Parathyroid adenoma (tissue), 2 donors: Measurements from ENCODE around the gene PTRH2.

Source experiments
- H2AFZ ChIP-seq: fragments of 300-600 bp; sonication (generic); one replicate; pipeline ENCODE4 v1.7.0; 2017; ENCODE audit warnings: antibody characterized with exemption, mild to moderate bottlenecking
- H3K27ac ChIP-seq: fragments of 300-600 bp; sonication (generic); one replicate; pipeline ENCODE4 v1.7.0; 2017
- H3K27me3 ChIP-seq: fragments of 300-600 bp; sonication (generic); one replicate; pipeline ENCODE4 v1.7.0; 2017; ENCODE audit warnings: low read length; ENCODE audit not compliant: control insufficient read depth, insufficient read depth
- H3K36me3 ChIP-seq: fragments of 300-600 bp; sonication (generic); one replicate; pipeline ENCODE4 v1.7.0; 2017; ENCODE audit warnings: low read length; ENCODE audit not compliant: control insufficient read depth, insufficient read depth
- H3K4me1 ChIP-seq: fragments of 300-600 bp; sonication (generic); one replicate; pipeline ENCODE4 v1.7.0; 2017; ENCODE audit warnings: control low read depth
- H3K4me2 ChIP-seq: fragments of 300-600 bp; sonication (generic); one replicate; pipeline ENCODE4 v1.7.0; 2017; ENCODE audit warnings: low read length
- H3K4me3 ChIP-seq: fragments of 300-600 bp; sonication (generic); one replicate; pipeline ENCODE4 v1.7.0; 2017; ENCODE audit warnings: low read depth, low read length
- H3K79me2 ChIP-seq: fragments of 300-600 bp; sonication (generic); one replicate; pipeline ENCODE4 v1.7.0; 2017; ENCODE audit warnings: control low read depth
- H3K9ac ChIP-seq: fragments of 300-600 bp; sonication (generic); one replicate; pipeline ENCODE4 v1.7.0; 2017; ENCODE audit warnings: mild to moderate bottlenecking
- H3K9me3 ChIP-seq: fragments of 300-600 bp; sonication (generic); one replicate; pipeline ENCODE4 v1.7.0; 2017; ENCODE audit warnings: low read length; ENCODE audit not compliant: control insufficient read depth
- TF ChIP-seq, protein P1 (sequence below): fragments of 300-600 bp; sonication (generic); IDR thresholded peaks from one replicate; pipeline ENCODE4 v1.7.0; 2017; ENCODE audit warnings: antibody characterized with exemption, mild to moderate bottlenecking
- donor health status: primary hyperparathyroidism.

The PTRH2 gene

GRCh38 chr17:59722623-59723022 lies 15.4 kb upstream of the PTRH2 start:
- no peaks in the 10 kb centered on the region for H3K27me3 ChIP-seq
- no peaks in the 10 kb centered on the region for H3K9me3 ChIP-seq
- peaks cover 5% of the 10 kb centered on the region for H3K4me1 ChIP-seq
- H2AFZ ChIP-seq = no peak overlapping the region
- no peaks in the 10 kb centered on the region for H3K36me3 ChIP-seq
- H3K9ac ChIP-seq = no peak overlapping the region
- TF ChIP-seq, protein P1, sequence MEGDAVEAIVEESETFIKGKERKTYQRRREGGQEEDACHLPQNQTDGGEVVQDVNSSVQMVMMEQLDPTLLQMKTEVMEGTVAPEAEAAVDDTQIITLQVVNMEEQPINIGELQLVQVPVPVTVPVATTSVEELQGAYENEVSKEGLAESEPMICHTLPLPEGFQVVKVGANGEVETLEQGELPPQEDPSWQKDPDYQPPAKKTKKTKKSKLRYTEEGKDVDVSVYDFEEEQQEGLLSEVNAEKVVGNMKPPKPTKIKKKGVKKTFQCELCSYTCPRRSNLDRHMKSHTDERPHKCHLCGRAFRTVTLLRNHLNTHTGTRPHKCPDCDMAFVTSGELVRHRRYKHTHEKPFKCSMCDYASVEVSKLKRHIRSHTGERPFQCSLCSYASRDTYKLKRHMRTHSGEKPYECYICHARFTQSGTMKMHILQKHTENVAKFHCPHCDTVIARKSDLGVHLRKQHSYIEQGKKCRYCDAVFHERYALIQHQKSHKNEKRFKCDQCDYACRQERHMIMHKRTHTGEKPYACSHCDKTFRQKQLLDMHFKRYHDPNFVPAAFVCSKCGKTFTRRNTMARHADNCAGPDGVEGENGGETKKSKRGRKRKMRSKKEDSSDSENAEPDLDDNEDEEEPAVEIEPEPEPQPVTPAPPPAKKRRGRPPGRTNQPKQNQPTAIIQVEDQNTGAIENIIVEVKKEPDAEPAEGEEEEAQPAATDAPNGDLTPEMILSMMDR = no peak
- peaks cover 31% of the 10 kb centered on the region for H3K79me2 ChIP-seq
- H3K4me2 ChIP-seq = no peak overlapping the region
- no peak overlapping the region for H3K27ac ChIP-seq
- H3K4me3 ChIP-seq = no peak overlapping the region

DNA sequence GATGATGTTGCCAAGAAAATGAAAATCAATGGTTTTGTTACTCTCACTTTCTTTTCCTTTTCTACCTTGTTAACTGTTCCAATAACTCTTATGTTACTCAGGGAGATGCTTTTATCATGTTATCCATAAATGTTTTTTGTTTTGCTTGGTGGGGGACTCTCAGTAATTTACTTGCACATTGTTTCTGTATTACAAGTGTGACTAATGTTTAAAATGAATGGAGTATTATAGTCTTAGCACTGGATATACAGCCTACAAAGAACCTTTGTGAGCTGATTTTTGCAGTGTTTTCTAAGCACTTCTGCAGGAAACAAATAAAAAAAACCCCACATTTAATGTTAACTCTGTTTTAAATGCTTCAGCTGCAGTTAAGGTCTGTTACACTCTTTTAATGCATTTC lies 12.3 kb upstream of the PTRH2 start:
- H3K9me3 ChIP-seq = no peaks in the 10 kb centered on the region
- H3K9ac ChIP-seq = no peak overlapping the region
- H3K4me1 ChIP-seq = peaks cover 5% of the 10 kb centered on the region
- H3K27ac ChIP-seq = no peak overlapping the region
- peaks cover 45% of the 10 kb centered on the region for H3K79me2 ChIP-seq
- no peak overlapping the region for H2AFZ ChIP-seq
- H3K4me2 ChIP-seq = no peak overlapping the region
- H3K4me3 ChIP-seq = no peak overlapping the region
- TF ChIP-seq, protein P1 = no peak
- no peaks in the 10 kb centered on the region for H3K27me3 ChIP-seq
- H3K36me3 ChIP-seq = no peaks in the 10 kb centered on the region

- no peaks in the 10 kb centered on the region for H3K27me3 ChIP-seq
- H3K4me2 ChIP-seq = no peak overlapping the region
- no peak overlapping the region for H3K27ac ChIP-seq
- H3K79me2 ChIP-seq = peaks cover 35% of the 10 kb centered on the region
- peaks cover 5% of the 10 kb centered on the region for H3K4me1 ChIP-seq
- no peak overlapping the region for H3K4me3 ChIP-seq
- no peaks in the 10 kb centered on the region for H3K9me3 ChIP-seq
- H3K9ac ChIP-seq = no peak overlapping the region
- no peak overlapping the region for H2AFZ ChIP-seq
- H3K36me3 ChIP-seq = no peaks in the 10 kb centered on the region
- TF ChIP-seq, protein P1 = no peak
Observed at GRCh38 chr17:59716427-59716826, 9.2 kb upstream of the PTRH2 start.

- Histone ChIP-seq H3K27me3 (no peaks in the 10 kb centered on the region), H3K4me1 (peaks cover 2% of the 10 kb centered on the region), H3K9me3 (no peaks in the 10 kb centered on the region), H2AFZ (no peak overlapping the region), H3K27ac (no peak overlapping the region), H3K4me2 (no peak overlapping the region), H3K36me3 (no peaks in the 10 kb centered on the region), H3K4me3 (no peak overlapping the region), H3K9ac (no peak overlapping the region), H3K79me2 (peaks cover 34% of the 10 kb centered on the region)
- TF ChIP-seq, protein P1 = no peak
Observed at GRCh38 chr17:59714255-59714654, 7.0 kb upstream of the PTRH2 start.

DNA sequence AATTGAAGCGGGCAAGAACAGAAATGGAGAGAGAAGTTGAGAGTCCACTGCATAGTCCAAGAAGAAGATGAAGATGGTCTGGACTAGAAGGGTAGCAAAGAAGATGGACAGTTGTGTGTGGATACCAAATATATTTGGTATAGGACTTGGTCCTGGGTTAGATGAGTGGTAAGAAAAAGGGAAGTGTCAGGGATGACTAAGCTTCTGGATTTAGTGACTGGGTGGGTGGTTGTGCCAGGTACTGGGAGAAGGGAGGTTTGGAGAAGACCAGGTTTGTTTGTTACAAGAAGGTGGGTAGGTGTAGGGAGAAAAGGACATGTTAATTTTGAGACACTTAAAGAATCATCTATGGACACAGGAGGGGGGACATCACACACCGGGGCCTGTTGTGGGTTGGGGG lies 5.6 kb upstream of the PTRH2 start:
- H3K4me2 ChIP-seq = no peak overlapping the region
- peaks cover 7% of the 10 kb centered on the region for H3K4me1 ChIP-seq
- no peak overlapping the region for H2AFZ ChIP-seq
- TF ChIP-seq, protein P1 = no peak
- no peak overlapping the region for H3K27ac ChIP-seq
- no peak overlapping the region for H3K9ac ChIP-seq
- no peak overlapping the region for H3K4me3 ChIP-seq
- peaks cover 34% of the 10 kb centered on the region for H3K79me2 ChIP-seq
- no peaks in the 10 kb centered on the region for H3K9me3 ChIP-seq
- no peaks in the 10 kb centered on the region for H3K27me3 ChIP-seq
- H3K36me3 ChIP-seq = no peaks in the 10 kb centered on the region
